H54 (cell line): ENCODE data around the gene HIRA.
"Not testable (repeated sequence)": the region's sequence is repeated elsewhere in the genome, so short reads cannot be mapped to it uniquely, and the experiment has no call there.

Experiments used
- DNase-seq: peaks from one replicate; pipeline ENCODE4 v3.0.0; 2011; ENCODE audit warnings: low spot score, mixed read lengths; ENCODE audit not compliant: insufficient read length
- FAIRE-seq: peaks from 3 replicates; lab custom pipeline; 2011; peaks lifted over from hg19 to GRCh38; lab: Jason Lieb, UNC
- POLR2A ChIP-seq: IDR thresholded peaks from 2 replicates; pipeline ENCODE4 v1.6.1; 2011; ENCODE audit warnings: low read depth, mild to moderate bottlenecking, low read length

HIRA gene

GRCh38 chr22:19385221-19385906, 46.2 kb downstream of the HIRA start:
- FAIRE-seq (no peak), DNase-seq (no peak)
- no peak for TF ChIP-seq POLR2A

GRCh38 chr22:19383292-19383691, 48.2 kb downstream of the HIRA start:
- no peak for TF ChIP-seq POLR2A
- no peak for DNase-seq
- FAIRE-seq, result no peak

GRCh38 chr22:19382240-19382639, 49.3 kb downstream of the HIRA start:
- DNase-seq (no peak), FAIRE-seq (no peak)
- TF ChIP-seq POLR2A, result no peak

DNA sequence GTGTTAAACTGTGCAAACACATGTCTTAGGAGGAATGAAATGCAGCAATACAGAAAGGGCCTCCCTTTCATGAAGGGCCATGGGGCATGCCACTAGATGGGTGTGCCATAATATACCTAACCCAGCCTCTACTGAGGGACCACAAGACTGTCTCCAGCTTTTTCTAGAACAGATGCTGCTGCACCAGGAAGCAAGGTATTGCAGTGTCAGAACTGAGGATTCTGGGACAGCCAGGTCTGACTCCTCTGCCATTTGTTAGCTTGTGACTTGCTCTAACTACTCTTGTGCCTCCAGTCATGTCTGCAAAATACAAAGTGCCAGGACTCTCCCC, 53.2 kb downstream of the HIRA start:
- DNase-seq (no peak), FAIRE-seq (no peak)
- TF ChIP-seq POLR2A, result no peak

DNA sequence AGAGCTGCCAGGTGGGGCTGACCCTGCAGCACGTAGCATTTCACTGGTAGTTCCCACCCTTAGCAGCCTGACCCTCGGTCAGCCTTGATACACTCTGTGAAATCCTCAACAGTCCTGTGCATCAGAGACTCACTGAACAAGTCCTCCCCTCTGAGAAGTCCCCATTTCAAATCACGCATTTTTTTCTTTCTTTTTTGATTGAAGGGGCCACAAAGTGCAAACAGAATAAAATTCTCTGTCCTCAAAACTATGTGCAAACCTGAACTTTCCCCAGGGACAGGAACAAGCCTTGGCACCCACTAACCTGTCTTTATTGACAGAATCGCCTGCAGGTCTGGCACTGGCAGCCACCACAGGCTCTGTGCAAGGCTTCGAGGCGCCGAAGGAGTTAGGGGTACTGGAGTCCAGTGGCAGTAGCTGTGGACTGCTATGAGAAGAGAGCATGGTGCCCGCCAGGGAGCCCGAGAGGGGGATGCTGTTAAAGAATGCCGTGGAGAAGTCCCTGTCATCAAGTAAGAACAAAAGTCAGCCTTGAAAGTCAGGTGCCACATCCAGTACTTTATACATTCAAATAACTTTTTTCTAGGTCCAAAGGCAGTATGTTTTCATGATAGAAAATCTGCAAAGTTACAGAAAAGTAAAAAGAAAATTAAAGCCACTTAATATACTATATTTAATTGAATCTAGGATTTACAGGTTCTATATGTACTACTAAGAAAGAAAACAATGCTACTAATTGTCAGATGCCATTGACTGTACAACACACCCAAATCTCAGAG, 53.8 kb downstream of the HIRA start:
- no peak for TF ChIP-seq POLR2A
- DNase-seq, result no peak

GRCh38 chr22:19376971-19377370, 54.6 kb downstream of the HIRA start:
- DNase-seq, result no peak
- no peak for TF ChIP-seq POLR2A
- FAIRE-seq, result no peak

More for the DNA sequence above, 53.8 kb downstream of the HIRA start:
- FAIRE-seq, result no peak

DNA sequence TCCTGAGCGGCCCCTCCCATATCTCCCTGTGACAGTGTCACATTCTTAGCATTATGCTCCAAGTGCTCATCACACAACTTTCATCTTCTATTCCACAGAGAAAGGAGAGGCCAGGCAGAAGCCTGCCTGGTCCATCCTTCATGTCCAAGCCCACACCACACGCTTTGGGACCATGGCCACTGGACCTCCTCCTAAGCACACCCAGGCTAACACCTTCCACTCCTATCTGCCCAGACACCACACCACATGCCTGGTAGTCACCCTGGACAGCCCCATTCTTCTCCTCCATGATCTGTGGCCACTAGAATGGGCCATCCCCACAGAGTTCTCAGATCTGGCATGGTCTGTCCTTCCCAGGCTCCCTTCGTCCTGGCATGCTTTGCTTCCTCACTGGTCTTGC, 55.3 kb downstream of the HIRA start:
- no peak for TF ChIP-seq POLR2A
- FAIRE-seq, result no peak

GRCh38 chr22:19375435-19375834, 56.1 kb downstream of the HIRA start:
- DNase-seq (no peak), FAIRE-seq (no peak)
- no peak for TF ChIP-seq POLR2A

More for the DNA sequence above, 55.3 kb downstream of the HIRA start:
- DNase-seq, result no peak

GRCh38 chr22:19374410-19374809, 57.1 kb downstream of the HIRA start:
- TF ChIP-seq POLR2A, result no peak
- no peak for FAIRE-seq
- no peak for DNase-seq

DNA sequence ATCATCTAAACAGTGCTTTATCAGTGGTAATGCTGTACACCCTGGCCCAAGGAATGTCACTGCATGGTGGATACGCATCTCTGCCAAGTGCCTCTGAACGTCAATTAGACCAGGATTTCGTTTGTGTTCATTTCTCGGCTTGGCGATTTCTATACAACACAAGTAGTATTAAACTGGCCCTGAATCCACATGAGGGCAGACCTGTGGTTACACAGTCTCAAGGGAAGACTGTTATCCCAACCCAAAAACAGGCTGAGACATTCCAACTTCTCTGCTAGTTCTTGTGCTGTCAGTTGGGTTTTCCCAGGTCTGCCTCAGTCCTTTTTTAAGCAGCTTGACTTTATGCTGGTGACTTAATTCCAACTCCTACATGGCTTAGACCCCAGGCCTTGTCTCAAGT, 58.1 kb downstream of the HIRA start:
- DNase-seq, result no peak
- no peak for FAIRE-seq
- no peak for TF ChIP-seq POLR2A

- no peak for FAIRE-seq
- no peak for DNase-seq
- no peak for TF ChIP-seq POLR2A
Measured at GRCh38 chr22:19371893-19372292, 59.6 kb downstream of the HIRA start.

GRCh38 chr22:19368876-19369275, 62.7 kb downstream of the HIRA start:
- no peak for DNase-seq
- FAIRE-seq, result no peak
- no peak for TF ChIP-seq POLR2A

GRCh38 chr22:19367763-19368367, 63.7 kb downstream of the HIRA start:
- FAIRE-seq (no peak), DNase-seq (no peak)
- no peak for TF ChIP-seq POLR2A

DNA sequence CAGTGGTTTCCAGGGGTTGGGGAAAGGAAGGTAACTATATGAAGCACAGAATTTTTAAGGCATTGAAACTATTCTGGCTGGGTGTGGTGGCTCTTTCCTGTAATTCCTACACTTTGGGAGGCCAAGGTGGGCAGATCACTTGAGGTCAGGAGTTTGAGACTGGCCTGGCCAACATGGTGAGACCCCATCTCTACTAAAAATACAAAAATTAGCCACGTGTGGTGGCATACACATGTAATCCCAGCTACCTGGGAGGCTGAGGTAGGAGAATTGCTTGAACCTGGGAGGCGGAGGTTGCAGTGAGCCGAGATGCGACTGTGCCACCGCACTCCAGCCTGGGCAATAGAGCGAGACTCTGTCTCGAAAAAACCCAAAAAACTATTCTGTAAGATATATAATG, 68.0 kb downstream of the HIRA start:
- not testable (repeated sequence) for FAIRE-seq, DNase-seq
